Fibroblast of lung (primary cell): Measurements from ENCODE around the gene FTO. TPM values are rescaled to one million over a fixed set of nuclear protein-coding genes. Genes with fewer than 3 reads are reported as not detected.
"Not testable (repeated sequence)": the region's sequence is repeated elsewhere in the genome, so short reads cannot be mapped to it uniquely, and the experiment has no call there.

Experiments
- DNase-seq, 2 donors: peaks; one replicate each; pipeline versions ENCODE4 v3.0.0 to v3.0.0-alpha.2; 2010; ENCODE audit warnings: low read depth in 2 of 2
- H2AFZ ChIP-seq: 2 replicates; pipeline ENCODE4 v1.5.1; 2012; ENCODE audit warnings: low read length, control low read depth, inconsistent platforms
- H3K27ac ChIP-seq: 2 replicates; pipeline ENCODE4 v1.5.1; 2011; ENCODE audit warnings: low read length, control low read depth; ENCODE audit not compliant: insufficient read depth
- H3K27me3 ChIP-seq: 2 replicates; pipeline ENCODE4 v1.5.1; 2011; ENCODE audit warnings: mild to moderate bottlenecking, low read length; ENCODE audit not compliant: control insufficient read depth, insufficient read depth
- H3K36me3 ChIP-seq: 2 replicates; pipeline ENCODE4 v1.5.1; 2011; ENCODE audit warnings: low read length; ENCODE audit not compliant: control insufficient read depth, insufficient read depth
- H3K4me1 ChIP-seq: 2 replicates; pipeline ENCODE4 v1.5.1; 2011; ENCODE audit warnings: low read length; ENCODE audit not compliant: control insufficient read depth, insufficient read depth; ENCODE audit errors: extremely low read depth
- H3K4me2 ChIP-seq: 2 replicates; pipeline ENCODE4 v1.5.1; 2011; ENCODE audit warnings: low read length, control low read depth; ENCODE audit not compliant: insufficient read depth; ENCODE audit errors: extremely low read depth
- H3K4me3 ChIP-seq, 4 experiments: fragments of 200-600 bp in 1 of 4; sonication (generic) in 1 of 4; replicated peaks in 1 of 4; 2 replicates each; pipeline ENCODE4 v1.5.1; 2011 to 2016; ENCODE audit warnings: low read length in 4 of 4, low read depth in 3 of 4, mild to moderate bottlenecking in 3 of 4, control low read depth in 2 of 4, inconsistent platforms in 1 of 4, mixed read lengths in 1 of 4; ENCODE audit not compliant: insufficient read depth in 1 of 4; ENCODE audit errors: control extremely low read depth in 1 of 4
- H3K79me2 ChIP-seq: 2 replicates; pipeline ENCODE4 v1.5.1; 2012; ENCODE audit warnings: mild to moderate bottlenecking, low read length, inconsistent platforms; ENCODE audit not compliant: control insufficient read depth, insufficient read depth
- H3K9ac ChIP-seq: 2 replicates; pipeline ENCODE4 v1.5.1; 2011; ENCODE audit warnings: mild to moderate bottlenecking, low read length, control low read depth; ENCODE audit not compliant: insufficient read depth
- H3K9me3 ChIP-seq: 2 replicates; pipeline ENCODE4 v1.5.1; 2012; ENCODE audit warnings: low read depth, low read length; ENCODE audit not compliant: control insufficient read depth, insufficient read depth
- H4K20me1 ChIP-seq: 2 replicates; pipeline ENCODE4 v1.5.1; 2011; ENCODE audit warnings: low read length; ENCODE audit not compliant: control insufficient read depth, insufficient read depth; ENCODE audit errors: extremely low read depth
- EZH2 ChIP-seq: IDR thresholded peaks from 2 replicates; pipeline ENCODE4 v1.5.1; 2012; ENCODE audit warnings: low read length, control low read depth, mild to moderate bottlenecking; ENCODE audit errors: missing control alignments
- polyA plus RNA-seq, 2 donors: library from polyadenylated mRNA; depleted of rRNA in 1 of 2; stranded (reverse) in 1 of 2; unstranded in 1 of 2; fragments of >200 nt; gene quantifications; 2 replicates each; pipeline ENCODE4 v1.2.1, GENCODE V29; 2011 to 2012; ENCODE audit warnings: missing spikeins in 1 of 2
- total RNA-seq: library from RNA; depleted of rRNA; stranded (reverse); fragments of >200 nt; gene quantifications from 2 replicates; pipeline ENCODE4 v1.2.1, GENCODE V29; 2014
- TF ChIP-seq, protein P1 (sequence below), 2 donors: IDR thresholded peaks in 1 of 2; conservative IDR thresholded peaks in 1 of 2; 1 replicate in 1 of 2; 2 replicates in 1 of 2; pipeline ENCODE4 v1.5.1; 2011 to 2012; ENCODE audit warnings: low read length in 2 of 2, control low read depth in 1 of 2, inconsistent platforms in 1 of 2, low read depth in 1 of 2, mild to moderate bottlenecking in 1 of 2

FTO gene
- total and polyA plus RNA-seq, 2 donors (not counting 1 experiment from before 2014, with no cell fraction given) = 61.1 to 97.6 TPM

DNA sequence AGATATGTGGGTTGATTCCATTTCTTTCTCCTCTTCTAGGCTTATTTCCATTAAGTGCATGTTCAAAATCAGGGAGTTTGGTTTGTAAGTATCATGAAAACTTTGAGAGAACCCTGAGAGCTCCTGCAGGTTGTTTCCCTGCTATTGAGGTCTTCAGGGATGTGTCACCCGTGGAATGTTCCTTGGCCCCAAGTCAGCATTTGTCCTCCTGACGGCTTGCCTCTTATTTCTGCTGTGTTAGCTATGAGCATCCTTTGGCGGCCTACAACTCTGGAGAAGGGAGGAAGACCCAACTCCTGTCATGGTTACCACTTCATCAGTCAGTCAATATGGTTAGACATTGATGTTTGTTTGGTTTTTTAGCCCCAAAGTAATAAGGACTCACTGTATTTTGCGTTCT lies 180.8 kb downstream of the FTO start:
- no peaks in the 10 kb centered on the region for H3K36me3 ChIP-seq
- no peak overlapping the region for H2AFZ ChIP-seq
- H3K9me3 ChIP-seq = no peaks in the 10 kb centered on the region
- H3K79me2 ChIP-seq = no peaks in the 10 kb centered on the region
- no peak overlapping the region for H3K4me2 ChIP-seq
- no peaks in the 10 kb centered on the region for H4K20me1 ChIP-seq
- no peak overlapping the region for H3K27ac ChIP-seq
- no peak overlapping the region for H3K4me3 ChIP-seq
- no peak overlapping the region for H3K9ac ChIP-seq
- peak in 1 of 2 donors; percentile 53 for DNase-seq
- TF ChIP-seq, protein P1, sequence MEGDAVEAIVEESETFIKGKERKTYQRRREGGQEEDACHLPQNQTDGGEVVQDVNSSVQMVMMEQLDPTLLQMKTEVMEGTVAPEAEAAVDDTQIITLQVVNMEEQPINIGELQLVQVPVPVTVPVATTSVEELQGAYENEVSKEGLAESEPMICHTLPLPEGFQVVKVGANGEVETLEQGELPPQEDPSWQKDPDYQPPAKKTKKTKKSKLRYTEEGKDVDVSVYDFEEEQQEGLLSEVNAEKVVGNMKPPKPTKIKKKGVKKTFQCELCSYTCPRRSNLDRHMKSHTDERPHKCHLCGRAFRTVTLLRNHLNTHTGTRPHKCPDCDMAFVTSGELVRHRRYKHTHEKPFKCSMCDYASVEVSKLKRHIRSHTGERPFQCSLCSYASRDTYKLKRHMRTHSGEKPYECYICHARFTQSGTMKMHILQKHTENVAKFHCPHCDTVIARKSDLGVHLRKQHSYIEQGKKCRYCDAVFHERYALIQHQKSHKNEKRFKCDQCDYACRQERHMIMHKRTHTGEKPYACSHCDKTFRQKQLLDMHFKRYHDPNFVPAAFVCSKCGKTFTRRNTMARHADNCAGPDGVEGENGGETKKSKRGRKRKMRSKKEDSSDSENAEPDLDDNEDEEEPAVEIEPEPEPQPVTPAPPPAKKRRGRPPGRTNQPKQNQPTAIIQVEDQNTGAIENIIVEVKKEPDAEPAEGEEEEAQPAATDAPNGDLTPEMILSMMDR (conservative IDR thresholded peaks at IDR 0.05 in 1 of 2, IDR thresholded peaks at IDR 0.05 in 1 of 2; ENCODE audit: low read depth in 1 of 2, low read length in 2 of 2) = no peak
- TF ChIP-seq EZH2 = no peak
- no peaks in the 10 kb centered on the region for H3K4me1 ChIP-seq
- H3K27me3 ChIP-seq = no peaks in the 10 kb centered on the region

DNA sequence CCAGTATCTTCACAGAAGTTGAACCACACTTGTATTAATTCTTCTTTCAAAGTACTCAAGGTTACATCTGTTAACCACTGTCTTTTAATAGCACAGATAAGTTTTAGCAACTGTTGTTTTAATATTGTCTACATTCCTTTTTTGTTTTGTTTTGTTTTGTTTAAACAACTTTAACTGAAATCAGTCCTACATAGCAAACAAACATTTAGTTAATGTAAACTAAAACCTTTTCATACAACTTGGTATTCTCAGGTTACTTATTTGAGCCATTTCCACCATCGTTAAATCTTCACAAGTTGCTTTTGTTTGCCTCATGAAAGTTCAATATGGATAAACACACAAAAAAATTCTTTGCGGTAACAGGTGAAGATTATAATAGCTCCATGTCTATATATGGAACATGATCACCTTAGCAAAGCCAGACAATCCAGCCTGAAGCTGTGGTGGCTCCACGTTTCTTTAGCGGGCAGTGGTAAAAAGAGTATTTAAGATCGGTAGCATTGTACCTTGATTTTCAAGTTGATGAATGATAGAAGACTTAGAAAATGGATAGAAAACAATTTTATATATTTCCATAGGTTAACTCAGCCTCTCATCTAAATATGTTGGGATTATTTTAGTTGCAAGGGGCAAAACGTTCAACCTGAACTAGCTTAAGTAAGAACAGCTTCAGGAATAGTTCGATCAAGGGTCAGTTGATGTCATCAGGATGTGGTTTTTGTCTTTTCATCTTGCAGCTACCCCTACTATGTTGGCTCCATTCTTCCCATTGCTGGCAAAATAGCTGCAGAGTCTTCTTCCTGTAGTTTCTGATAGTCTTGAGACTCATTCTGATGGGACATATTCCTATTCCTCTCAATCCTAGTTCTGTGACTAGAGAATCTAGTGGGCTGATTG lies 182.8 kb downstream of the FTO start:
- Histone ChIP-seq H3K9ac (no peak overlapping the region), H2AFZ (no peak overlapping the region), H3K4me3 (no peak overlapping the region), H3K36me3 (no peaks in the 10 kb centered on the region), H4K20me1 (no peaks in the 10 kb centered on the region), H3K9me3 (no peaks in the 10 kb centered on the region), H3K4me2 (no peak overlapping the region), H3K79me2 (no peaks in the 10 kb centered on the region), H3K27ac (no peak overlapping the region), H3K27me3 (no peaks in the 10 kb centered on the region), H3K4me1 (peaks cover under 1% of the 10 kb centered on the region)
- DNase-seq = no peak
- TF ChIP-seq, protein P1 (conservative IDR thresholded peaks at IDR 0.05 in 1 of 2, IDR thresholded peaks at IDR 0.05 in 1 of 2; ENCODE audit: low read depth in 1 of 2, low read length in 2 of 2) = no peak
- TF ChIP-seq EZH2 = no peak

DNA sequence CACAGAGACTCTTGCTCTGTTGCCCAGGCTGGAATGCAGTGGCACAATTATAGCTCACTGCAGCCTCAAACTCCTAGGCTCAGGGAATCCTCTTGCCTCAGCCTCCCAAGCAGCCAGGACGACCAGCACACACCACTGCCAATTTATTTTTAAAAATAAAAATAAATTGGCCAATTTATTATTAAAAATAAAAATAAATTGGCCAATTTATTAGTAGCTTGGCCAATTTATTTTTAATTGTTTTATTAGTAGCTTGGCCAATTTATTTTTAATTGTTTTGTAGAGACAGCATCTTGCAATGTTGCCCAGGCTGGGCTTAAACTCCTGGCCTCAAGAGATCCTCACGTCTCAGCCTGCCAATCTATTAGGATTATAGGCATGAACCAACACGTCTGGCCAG lies 184.3 kb downstream of the FTO start:
- TF ChIP-seq EZH2 = no peak
- TF ChIP-seq, protein P1 (conservative IDR thresholded peaks at IDR 0.05 in 1 of 2, IDR thresholded peaks at IDR 0.05 in 1 of 2; ENCODE audit: low read depth in 1 of 2, low read length in 2 of 2) = no peak
- Histone ChIP-seq H3K4me2 (no peak overlapping the region), H3K4me1 (peaks cover 3% of the 10 kb centered on the region), H3K27me3 (no peaks in the 10 kb centered on the region), H3K9me3 (no peaks in the 10 kb centered on the region), H3K79me2 (no peaks in the 10 kb centered on the region), H3K9ac (no peak overlapping the region), H4K20me1 (no peaks in the 10 kb centered on the region), H2AFZ (no peak overlapping the region), H3K4me3 (no peak overlapping the region), H3K36me3 (no peaks in the 10 kb centered on the region), H3K27ac (no peak overlapping the region)
- DNase-seq = no peak

DNA sequence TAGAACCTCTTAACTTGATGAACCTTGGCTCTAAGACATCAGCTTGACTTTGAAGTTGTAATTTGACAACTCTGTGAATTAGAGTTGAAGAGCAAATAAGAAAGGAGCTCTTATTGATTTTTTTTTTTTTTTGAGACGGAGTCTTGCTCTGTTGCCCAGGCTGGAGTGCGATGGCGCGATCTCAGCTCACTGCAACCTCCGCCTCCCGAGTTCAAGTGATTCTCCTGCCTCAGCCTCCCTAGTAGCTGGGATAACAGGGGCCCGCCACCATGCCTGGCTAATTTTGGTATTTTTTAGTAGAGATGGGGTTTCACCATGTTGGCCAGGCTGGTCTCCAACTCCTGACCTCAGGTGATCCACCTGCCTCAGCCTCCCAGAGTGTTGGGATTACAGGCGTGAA lies 186.9 kb downstream of the FTO start:
- not testable (repeated sequence) for H3K27ac ChIP-seq, DNase-seq, H3K79me2 ChIP-seq, H3K9me3 ChIP-seq, H3K9ac ChIP-seq, H3K4me2 ChIP-seq, H3K36me3 ChIP-seq, H2AFZ ChIP-seq, H4K20me1 ChIP-seq, H3K4me1 ChIP-seq, H3K4me3 ChIP-seq, H3K27me3 ChIP-seq
